ENCODE data around the gene SEPTIN7. TPM values are rescaled to one million over a fixed set of nuclear protein-coding genes. Genes with fewer than 3 reads are reported as not detected.
A peak's percentile ranks its signal among the peaks of the same experiment; 100 is the strongest.

Gene SEPTIN7
- total and polyA plus RNA-seq, 9 of the 15 experiments (the other 6 are each of a cell fraction or from before 2014, with no cell fraction given), result 95.0 to 268 (median 163) TPM

GRCh38 chr7:35801392-35802101 is 690 bp downstream of the SEPTIN7 start:
- intact Hi-C loops (cut with micrococcal nuclease) (loop anchor here (1.0 kb wide), 2 partner anchors 92 to 106 kb away; no protein-coding TSS in a partner anchor), in situ Hi-C loops (cut with MboI) (no loop called here)
- no TSS peak for BruUV-seq (replicated peaks)
- Histone ChIP-seq H3K79me2 (ENCODE audit: control insufficient read depth, insufficient read depth, low read length) (peaks cover 69% of the 10 kb centered on the region), H3K4me3 (peak overlapping the region; percentile 93), H3K9ac (ENCODE audit: insufficient read depth in 1 of 2, low read depth in 2 of 2, low read length in 2 of 2) (peak overlapping the region; percentile 93), H3K4me2 (ENCODE audit: insufficient read depth, low read length) (peak overlapping the region; percentile 95), H3K4me1 (replicated peaks in 1 of 2; ENCODE audit: control insufficient read depth in 2 of 2, insufficient read depth in 2 of 2, low read length in 2 of 2) (peaks cover 3 to 12% of the 10 kb centered on the region in 2 experiments; a peak in 3 of 5 replicates), H3K36me3 (ENCODE audit: control insufficient read depth, insufficient read depth, low read length) (no peaks in the 10 kb centered on the region), H2AFZ (ENCODE audit: low read depth, low read length) (peak overlapping the region; percentile 97), H3K27ac (ENCODE audit: extremely low read depth, low read depth, low read length) (peak overlapping the region; percentile 97), H3K9me1 (ENCODE audit: control insufficient read depth, insufficient read depth, low read length) (no peaks in the 10 kb centered on the region), H4K20me1 (replicated peaks; ENCODE audit: control insufficient read depth, insufficient read depth, low read length) (peaks cover 6% of the 10 kb centered on the region), H3K27me3 (ENCODE audit: control insufficient read depth in 2 of 2, insufficient read depth in 2 of 2, low read length in 2 of 2) (no peaks in the 10 kb centered on the region), H3K9me3 (replicated peaks; ENCODE audit: control insufficient read depth, insufficient read depth, low read depth, low read length) (no peaks in the 10 kb centered on the region)
- FAIRE-seq, result no peak
- ATAC-seq, result peak; percentile 73
- ChIA-PET CTCF (ENCODE audit: low intra/inter-chr PET ratio) (interaction anchor here (0.8 to 1.1 kb wide), 3 partner anchors 48 to 105 kb away, joined by 3 to 5 read pairs (median 3); no protein-coding TSS in a partner anchor), POLR2A (interaction anchor here (0.6 to 3.3 kb wide), 24 partner anchors 8 to 592 kb away, joined by 3 to 22 read pairs (median 4); partner anchors contain the start of genes ANLN and HERPUD2)
- under 1% methylated on average over 25 of the region's 70 CpGs for WGBS (ENCODE audit: insufficient coverage, low coverage, missing lambda C conversion rate)
- peak; percentile 48 to 68 (median 56) for DNase-seq (ENCODE audit: extremely low read depth in 1 of 4, low spot score in 3 of 4)
- TF ChIP-seq MLX (CRISPR knock-in tag; conservative IDR thresholded peaks at IDR 0.05), result no peak
- peak; percentile 67; the same call in 1 of the 2 replicates for TF ChIP-seq SMARCA4 (IDR thresholded peaks at IDR 0.05)
- TF ChIP-seq REST (IDR thresholded peaks at IDR 0.05; ENCODE audit: borderline replicate concordance), result peak; percentile 11; the same call in 1 of the 2 replicates
- TF ChIP-seq REST (CRISPR knock-in tag; IDR thresholded peaks at IDR 0.05; ENCODE audit: low read depth), result no peak; the same call in 1 of the 2 replicates
- TF ChIP-seq SIN3B (IDR thresholded peaks at IDR 0.05; ENCODE audit: low read depth), result no peak
- TF ChIP-seq ZNF12 (CRISPR knock-in tag; IDR thresholded peaks at IDR 0.05), result no peak
- TF ChIP-seq DPF2 (IDR thresholded peaks at IDR 0.05), result 0 out of 2 replicates have a peak, but pooled peaks have one; percentile 7
- no peak for TF ChIP-seq STAT5A (IDR thresholded peaks at IDR 0.05; ENCODE audit: borderline replicate concordance, low read length)
- peak; percentile 89 for TF ChIP-seq PCBP1 (IDR thresholded peaks at IDR 0.05; ENCODE audit: low read depth, low read length, poor library complexity, severe bottlenecking)
- no peak for TF ChIP-seq THRAP3 (IDR thresholded peaks at IDR 0.05; ENCODE audit: borderline replicate concordance)
- TF ChIP-seq HNRNPK (IDR thresholded peaks at IDR 0.05; ENCODE audit: low read depth, low read length, poor library complexity, severe bottlenecking), result no peak
- TF ChIP-seq MAFK (IDR thresholded peaks at IDR 0.05; ENCODE audit: low read length), result no peak
- no peak for TF ChIP-seq ZNF146 (CRISPR knock-in tag; IDR thresholded peaks at IDR 0.05; ENCODE audit: unreplicated experiment)
- TF ChIP-seq ZNF699 (CRISPR knock-in tag; IDR thresholded peaks at IDR 0.05; ENCODE audit: insufficient replicate concordance), result no peak

All from K562 (cell line).